Mucosa of stomach (tissue), 1 donor: ENCODE measurements around the gene SNRNP27.

Experiments used
- H3K27me3 ChIP-seq: one replicate; pipeline ENCODE4 v1.7.0; 2013; ENCODE audit warnings: mild to moderate bottlenecking, low read length; ENCODE audit not compliant: control insufficient read depth, insufficient read depth
- H3K36me3 ChIP-seq: one replicate; pipeline ENCODE4 v1.7.0; 2013; ENCODE audit warnings: low read length; ENCODE audit not compliant: control insufficient read depth, insufficient read depth
- H3K4me1 ChIP-seq: one replicate; pipeline ENCODE4 v1.7.0; 2013; ENCODE audit warnings: mild to moderate bottlenecking, low read length; ENCODE audit not compliant: control insufficient read depth, insufficient read depth
- H3K4me3 ChIP-seq: one replicate; pipeline ENCODE4 v1.7.0; 2013; ENCODE audit warnings: low read length
- H3K9ac ChIP-seq: one replicate; pipeline ENCODE4 v1.7.0; 2013; ENCODE audit warnings: mild to moderate bottlenecking, low read length, moderate library complexity
- H3K9me3 ChIP-seq: one replicate; pipeline ENCODE4 v1.7.0; 2013; ENCODE audit warnings: mild to moderate bottlenecking, low read length, moderate library complexity; ENCODE audit not compliant: control insufficient read depth
- donor health status: Pancreatic carcinoma.

SNRNP27 gene

GRCh38 chr2:69926849-69927515 is 33.2 kb downstream of the SNRNP27 start:
- no peaks in the 10 kb centered on the region for H3K27me3 ChIP-seq
- H3K36me3 ChIP-seq: peaks cover 15% of the 10 kb centered on the region
- peaks cover 26% of the 10 kb centered on the region for H3K4me1 ChIP-seq
- no peak overlapping the region for H3K9ac ChIP-seq
- H3K9me3 ChIP-seq: no peaks in the 10 kb centered on the region
- H3K4me3 ChIP-seq: no peak overlapping the region

- no peak overlapping the region for H3K9ac ChIP-seq
- H3K36me3 ChIP-seq: peaks cover 20% of the 10 kb centered on the region
- H3K4me1 ChIP-seq: peaks cover 44% of the 10 kb centered on the region
- no peak overlapping the region for H3K4me3 ChIP-seq
- H3K27me3 ChIP-seq: no peaks in the 10 kb centered on the region
- no peaks in the 10 kb centered on the region for H3K9me3 ChIP-seq
These were observed 38.3 kb downstream of the SNRNP27 start for GRCh38 chr2:69931832-69932595.

- H3K36me3 ChIP-seq: peaks cover 25% of the 10 kb centered on the region
- no peak overlapping the region for H3K9ac ChIP-seq
- peaks cover 40% of the 10 kb centered on the region for H3K4me1 ChIP-seq
- no peaks in the 10 kb centered on the region for H3K9me3 ChIP-seq
- H3K4me3 ChIP-seq: no peak overlapping the region
- no peaks in the 10 kb centered on the region for H3K27me3 ChIP-seq
These were observed 38.8 kb downstream of the SNRNP27 start for GRCh38 chr2:69932596-69932922.

- H3K27me3 ChIP-seq: no peaks in the 10 kb centered on the region
- H3K4me1 ChIP-seq: peaks cover 33% of the 10 kb centered on the region
- peaks cover 29% of the 10 kb centered on the region for H3K36me3 ChIP-seq
- H3K9me3 ChIP-seq: no peaks in the 10 kb centered on the region
- no peak overlapping the region for H3K4me3 ChIP-seq
- peak overlapping the region; percentile 3 for H3K9ac ChIP-seq
These were observed 39.6 kb downstream of the SNRNP27 start for GRCh38 chr2:69933254-69933828.

GRCh38 chr2:69933839-69934613 is 40.3 kb downstream of the SNRNP27 start:
- Histone ChIP-seq H3K4me1 (peaks cover 26% of the 10 kb centered on the region), H3K27me3 (no peaks in the 10 kb centered on the region), H3K4me3 (no peak overlapping the region), H3K9ac (peak overlapping the region; percentile 3), H3K9me3 (no peaks in the 10 kb centered on the region), H3K36me3 (peaks cover 27% of the 10 kb centered on the region)

- Histone ChIP-seq H3K36me3 (peaks cover 27% of the 10 kb centered on the region), H3K4me3 (no peak overlapping the region), H3K4me1 (peaks cover 24% of the 10 kb centered on the region), H3K9ac (no peak overlapping the region), H3K9me3 (no peaks in the 10 kb centered on the region), H3K27me3 (no peaks in the 10 kb centered on the region)
These were observed 40.8 kb downstream of the SNRNP27 start for GRCh38 chr2:69934614-69934908.

GRCh38 chr2:69935011-69935410 is 41.3 kb downstream of the SNRNP27 start:
- Histone ChIP-seq H3K27me3 (no peaks in the 10 kb centered on the region), H3K4me1 (peaks cover 24% of the 10 kb centered on the region), H3K4me3 (no peak overlapping the region), H3K9ac (no peak overlapping the region), H3K9me3 (no peaks in the 10 kb centered on the region), H3K36me3 (peaks cover 27% of the 10 kb centered on the region)

GRCh38 chr2:69936906-69937305 is 43.1 kb downstream of the SNRNP27 start:
- Histone ChIP-seq H3K27me3 (no peaks in the 10 kb centered on the region), H3K4me1 (peaks cover 20% of the 10 kb centered on the region), H3K9ac (no peak overlapping the region), H3K36me3 (peaks cover 27% of the 10 kb centered on the region), H3K9me3 (no peaks in the 10 kb centered on the region), H3K4me3 (no peak overlapping the region)

DNA sequence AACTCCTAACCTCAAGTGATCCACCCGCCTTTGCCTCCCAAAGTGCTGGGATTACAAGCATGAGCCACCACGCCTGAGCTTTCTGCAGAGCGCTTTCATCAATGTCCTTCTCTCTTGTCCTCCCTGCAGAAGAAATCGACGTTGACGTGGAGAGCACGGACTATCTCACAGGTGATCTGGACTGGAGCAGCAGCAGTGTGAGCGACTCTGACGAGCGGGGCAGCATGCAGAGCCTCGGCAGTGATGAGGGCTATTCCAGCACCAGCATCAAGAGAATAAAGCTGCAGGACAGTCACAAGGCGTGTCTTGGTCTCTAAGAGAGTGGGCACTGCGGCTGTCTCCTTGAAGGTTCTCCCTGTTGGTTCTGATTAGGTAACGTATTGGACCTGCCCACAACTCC is 44.2 kb downstream of the SNRNP27 start:
- Histone ChIP-seq H3K9ac (no peak overlapping the region), H3K4me1 (peaks cover 15% of the 10 kb centered on the region), H3K27me3 (no peaks in the 10 kb centered on the region), H3K36me3 (peaks cover 27% of the 10 kb centered on the region), H3K9me3 (no peaks in the 10 kb centered on the region), H3K4me3 (no peak overlapping the region)

GRCh38 chr2:69939722-69940121 is 46.0 kb downstream of the SNRNP27 start:
- no peak overlapping the region for H3K4me3 ChIP-seq
- H3K4me1 ChIP-seq: no peaks in the 10 kb centered on the region
- H3K27me3 ChIP-seq: no peaks in the 10 kb centered on the region
- H3K9ac ChIP-seq: no peak overlapping the region
- H3K9me3 ChIP-seq: no peaks in the 10 kb centered on the region
- H3K36me3 ChIP-seq: peaks cover 32% of the 10 kb centered on the region

DNA sequence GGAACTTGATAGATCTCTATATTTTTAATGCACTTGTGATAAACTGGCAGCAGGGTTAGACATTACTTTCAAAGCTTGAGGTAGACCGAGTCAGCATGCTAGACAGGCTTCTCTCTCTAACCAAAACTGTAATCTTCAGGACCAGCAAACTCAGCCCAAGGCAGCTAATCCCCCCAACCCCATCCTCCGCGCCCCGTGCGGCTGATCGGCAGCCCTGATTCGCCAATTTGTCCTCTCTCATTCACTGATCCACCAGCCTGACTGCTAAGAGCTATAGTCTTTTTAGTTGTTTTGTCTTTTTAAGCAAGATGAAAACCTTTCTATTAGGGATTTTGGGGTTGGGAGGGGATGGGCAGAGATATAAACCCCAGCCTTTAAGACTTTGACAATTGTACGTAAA is 46.9 kb downstream of the SNRNP27 start:
- Histone ChIP-seq H3K36me3 (peaks cover 29% of the 10 kb centered on the region), H3K9ac (no peak overlapping the region), H3K9me3 (no peaks in the 10 kb centered on the region), H3K4me1 (peaks cover 6% of the 10 kb centered on the region), H3K4me3 (no peak overlapping the region), H3K27me3 (no peaks in the 10 kb centered on the region)
